ENCODE results near the gene SLAMF7. TPM values are rescaled to one million over a fixed set of nuclear protein-coding genes. Genes with fewer than 3 reads are reported as not detected.
"Not testable (repeated sequence)": the region's sequence is repeated elsewhere in the genome, so short reads cannot be mapped to it uniquely, and the experiment has no call there.

The SLAMF7 gene
- total RNA-seq, 1 donor = not detected

- no peak within 1 kb of the TSS for H3K4me3 ChIP-seq (ENCODE audit: low read depth, low read length)
- DNase-seq (ENCODE audit: low read depth) = no peak
- TF ChIP-seq, protein P1, sequence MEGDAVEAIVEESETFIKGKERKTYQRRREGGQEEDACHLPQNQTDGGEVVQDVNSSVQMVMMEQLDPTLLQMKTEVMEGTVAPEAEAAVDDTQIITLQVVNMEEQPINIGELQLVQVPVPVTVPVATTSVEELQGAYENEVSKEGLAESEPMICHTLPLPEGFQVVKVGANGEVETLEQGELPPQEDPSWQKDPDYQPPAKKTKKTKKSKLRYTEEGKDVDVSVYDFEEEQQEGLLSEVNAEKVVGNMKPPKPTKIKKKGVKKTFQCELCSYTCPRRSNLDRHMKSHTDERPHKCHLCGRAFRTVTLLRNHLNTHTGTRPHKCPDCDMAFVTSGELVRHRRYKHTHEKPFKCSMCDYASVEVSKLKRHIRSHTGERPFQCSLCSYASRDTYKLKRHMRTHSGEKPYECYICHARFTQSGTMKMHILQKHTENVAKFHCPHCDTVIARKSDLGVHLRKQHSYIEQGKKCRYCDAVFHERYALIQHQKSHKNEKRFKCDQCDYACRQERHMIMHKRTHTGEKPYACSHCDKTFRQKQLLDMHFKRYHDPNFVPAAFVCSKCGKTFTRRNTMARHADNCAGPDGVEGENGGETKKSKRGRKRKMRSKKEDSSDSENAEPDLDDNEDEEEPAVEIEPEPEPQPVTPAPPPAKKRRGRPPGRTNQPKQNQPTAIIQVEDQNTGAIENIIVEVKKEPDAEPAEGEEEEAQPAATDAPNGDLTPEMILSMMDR (IDR thresholded peaks at IDR 0.05; ENCODE audit: insufficient read depth, low read length) = no peak
These were observed 27.3 kb upstream of the SLAMF7 start, which contains the start of gene CD48 for GRCh38 chr1:160711602-160712311. Gene CD48, minus strand, starts transcription at chr1:160711822. Its CDS starts 59 bp downstream, at chr1:160711763.

GRCh38 chr1:160712525-160713080 is 26.4 kb upstream of the SLAMF7 start:
- DNase-seq (ENCODE audit: low read depth); H3K4me3 ChIP-seq (ENCODE audit: low read depth, low read length): not testable (repeated sequence)

DNA sequence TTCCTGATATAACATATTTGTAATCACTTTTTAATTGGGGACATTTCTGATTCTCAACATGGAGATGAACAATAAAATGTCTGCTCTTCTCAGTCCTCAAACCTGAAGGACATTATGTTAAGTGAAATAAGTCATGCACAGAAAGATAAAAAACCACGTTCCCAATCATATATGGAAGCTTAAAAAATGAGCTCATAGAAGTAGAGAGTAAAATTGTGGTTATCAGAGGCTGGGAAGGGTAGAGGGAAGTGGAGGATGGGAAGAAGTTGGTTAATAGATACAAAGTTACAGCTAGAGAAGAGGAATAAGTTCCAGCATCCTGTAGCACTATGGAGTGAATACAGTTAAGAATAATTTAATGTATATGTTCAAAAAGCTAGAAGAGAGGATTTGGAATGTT is 25.9 kb upstream of the SLAMF7 start:
- no peak for DNase-seq (ENCODE audit: low read depth)
- TF ChIP-seq, protein P1 (IDR thresholded peaks at IDR 0.05; ENCODE audit: insufficient read depth, low read length) = no peak
- no peak overlapping the region for H3K4me3 ChIP-seq (ENCODE audit: low read depth, low read length)

DNA sequence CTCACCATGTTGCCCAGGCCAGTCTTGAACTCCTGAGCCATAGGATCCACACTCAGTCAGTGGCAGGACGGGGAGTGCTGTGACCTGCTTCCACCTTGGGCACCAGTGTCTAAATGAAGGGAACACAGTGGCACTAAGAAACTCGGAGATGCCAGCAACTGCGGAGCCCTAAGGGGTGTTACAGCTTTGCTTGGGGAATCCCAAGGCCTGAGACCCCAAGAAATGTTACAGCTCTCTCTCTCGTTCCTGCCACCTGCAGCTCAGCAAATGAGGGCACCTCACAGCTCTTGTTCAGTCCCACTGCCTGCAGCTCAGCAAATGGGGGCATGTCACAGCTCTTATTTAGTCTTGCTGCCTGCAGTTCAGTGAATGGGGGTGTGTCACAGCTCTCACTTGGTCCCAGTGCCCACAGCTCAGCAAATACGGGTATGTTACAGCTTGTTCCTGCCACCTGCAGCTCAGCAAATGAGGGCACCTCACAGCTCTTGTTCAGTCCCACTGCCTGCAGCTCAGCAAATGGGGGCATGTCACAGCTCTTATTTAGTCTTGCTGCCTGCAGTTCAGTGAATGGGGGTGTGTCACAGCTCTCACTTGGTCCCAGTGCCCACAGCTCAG is 24.9 kb upstream of the SLAMF7 start:
- not testable (repeated sequence) for DNase-seq (ENCODE audit: low read depth); H3K4me3 ChIP-seq (ENCODE audit: low read depth, low read length)

- no peak overlapping the region for H3K4me3 ChIP-seq (ENCODE audit: low read depth, low read length)
- no peak for DNase-seq (ENCODE audit: low read depth)
- TF ChIP-seq, protein P1 (IDR thresholded peaks at IDR 0.05; ENCODE audit: insufficient read depth, low read length) = no peak
These were observed 23.0 kb upstream of the SLAMF7 start for GRCh38 chr1:160716013-160716412.

DNA sequence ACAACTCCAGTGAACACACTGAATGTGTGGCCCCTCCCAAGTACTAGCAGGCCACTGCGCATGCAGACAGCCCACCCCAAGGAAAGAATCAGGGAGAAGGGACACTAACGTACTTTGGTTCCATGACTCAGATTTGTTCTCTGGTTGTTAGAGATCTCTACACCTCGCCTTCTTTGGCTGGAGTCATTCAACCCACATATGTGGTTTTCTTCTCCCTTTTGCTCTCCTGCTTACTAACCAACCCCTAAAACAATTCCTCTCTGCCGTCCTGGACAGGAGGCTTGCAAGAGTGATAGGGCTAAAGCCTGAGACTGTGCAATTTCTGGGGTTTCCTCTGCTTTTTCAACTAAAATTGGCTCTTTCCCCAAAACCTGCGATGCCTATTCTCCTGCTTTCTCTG is 21.7 kb upstream of the SLAMF7 start:
- TF ChIP-seq, protein P1 (IDR thresholded peaks at IDR 0.05; ENCODE audit: insufficient read depth, low read length) = no peak
- no peak overlapping the region for H3K4me3 ChIP-seq (ENCODE audit: low read depth, low read length)
- no peak for DNase-seq (ENCODE audit: low read depth)

DNA sequence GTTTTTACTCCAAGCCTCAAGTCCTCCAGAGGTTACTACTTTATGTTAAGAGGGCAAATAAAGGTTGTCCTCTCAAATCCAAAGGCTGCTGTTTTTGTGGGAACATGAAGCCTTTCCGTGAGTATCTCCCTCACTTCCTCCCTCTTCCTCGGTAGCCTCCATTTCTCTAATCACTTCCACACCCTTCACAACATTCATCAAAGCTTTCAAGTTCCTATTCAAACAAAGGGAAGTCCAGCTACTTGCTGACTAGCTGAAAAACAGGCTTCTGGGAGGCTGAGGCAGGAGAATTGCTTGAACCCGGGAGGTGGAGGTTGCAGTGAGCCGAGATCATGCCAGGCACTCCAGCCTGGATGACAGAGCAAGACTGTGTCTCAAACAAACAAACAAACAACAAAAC is 20.8 kb upstream of the SLAMF7 start:
- TF ChIP-seq, protein P1 (IDR thresholded peaks at IDR 0.05; ENCODE audit: insufficient read depth, low read length) = no peak
- DNase-seq (ENCODE audit: low read depth) = no peak
- no peak overlapping the region for H3K4me3 ChIP-seq (ENCODE audit: low read depth, low read length)

Measured in fibroblast of the aortic adventitia (primary cell).